Thyroid gland (tissue), 4 donors: ENCODE data around the gene SPECC1. TPM values are rescaled to one million over a fixed set of nuclear protein-coding genes. Genes with fewer than 3 reads are reported as not detected.
"Not testable (repeated sequence)": the region's sequence is repeated elsewhere in the genome, so short reads cannot be mapped to it uniquely, and the experiment has no call there.

ENCODE experiments used
- DNase-seq, 2 donors: peaks; one replicate each; pipeline ENCODE4 v3.0.0-alpha.2; 2019
- H3K27ac ChIP-seq, 3 donors: fragments of 200-600 bp; sonication (generic); 1 replicate in 2 of 3; 2 replicates in 1 of 3; pipeline ENCODE4 v1.5.1; 2016 to 2019; ENCODE audit warnings: mild to moderate bottlenecking in 1 of 3, moderate library complexity in 1 of 3
- H3K27me3 ChIP-seq: fragments of 200-600 bp; sonication (generic); one replicate; pipeline ENCODE4 v1.5.1; 2019
- H3K36me3 ChIP-seq, 2 donors: fragments of 200-600 bp; sonication (generic); one replicate each; pipeline ENCODE4 v1.5.1; 2016 to 2019
- H3K4me1 ChIP-seq, 2 donors: fragments of 200-600 bp; sonication (generic); one replicate each; pipeline ENCODE4 v1.5.1; 2017 to 2019
- H3K4me3 ChIP-seq, 3 donors: fragments of 200-600 bp; sonication (generic); replicated peaks in 1 of 3; 1 replicate in 2 of 3; 2 replicates in 1 of 3; pipeline ENCODE4 v1.5.1; 2016; ENCODE audit warnings: mild to moderate bottlenecking in 1 of 3
- H3K9me3 ChIP-seq: fragments of 200-600 bp; sonication (generic); one replicate; pipeline ENCODE4 v1.5.1; 2017
- WGBS, 2 donors: methylation state at CpG; one replicate each; pipeline ENCODE4 v1.1.5; 2017; 5-methylcytosine and 5-hydroxymethylcytosine counted together
- intact Hi-C: fragments of 100-400 bp; cut with DNase I; formaldehyde crosslinking; loops from one replicate; pipeline ENCODE4 v1.15.1; 2023
- small RNA-seq: library from RNA; depleted of rRNA; stranded (forward); fragments of <200 nt; gene quantifications from one replicate; pipeline ENCODE3, GENCODE V24; 2016
- total RNA-seq, 4 donors: library from RNA; depleted of rRNA; stranded (reverse); fragments of >200 nt; gene quantifications; one replicate each; pipeline ENCODE4 v1.2.3, GENCODE V29; 2016

SPECC1 gene
- total RNA-seq, 4 donors from 2014 or later = 19.8 to 41.5 (median 24.4) TPM

DNA sequence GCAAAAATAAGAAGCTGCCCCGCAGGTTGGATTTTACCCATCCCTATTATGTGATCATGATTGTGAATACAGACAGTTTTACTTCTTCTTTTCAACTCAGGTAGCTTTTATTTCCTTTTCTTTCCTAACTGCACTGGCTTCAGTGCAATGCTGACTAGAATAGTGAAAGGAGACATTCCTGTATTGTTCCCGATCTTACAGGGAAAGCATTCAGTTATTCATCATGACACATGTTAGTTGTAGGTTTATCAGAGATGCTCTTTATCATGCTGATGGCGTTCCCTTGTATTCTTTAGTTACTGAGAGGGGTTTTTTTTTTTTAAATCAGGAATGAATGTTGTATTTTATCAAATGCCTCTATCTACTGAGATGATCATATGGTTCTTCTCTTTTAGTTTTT, 343.4 kb downstream of the SPECC1 start:
- H3K27ac ChIP-seq, H3K4me3 ChIP-seq, intact Hi-C loops, DNase-seq, H3K36me3 ChIP-seq, H3K27me3 ChIP-seq, H3K4me1 ChIP-seq, H3K9me3 ChIP-seq: not testable (repeated sequence)
- 88 to 90% methylated on average over 3 of the region's 3 CpGs for WGBS, 2 donors

DNA sequence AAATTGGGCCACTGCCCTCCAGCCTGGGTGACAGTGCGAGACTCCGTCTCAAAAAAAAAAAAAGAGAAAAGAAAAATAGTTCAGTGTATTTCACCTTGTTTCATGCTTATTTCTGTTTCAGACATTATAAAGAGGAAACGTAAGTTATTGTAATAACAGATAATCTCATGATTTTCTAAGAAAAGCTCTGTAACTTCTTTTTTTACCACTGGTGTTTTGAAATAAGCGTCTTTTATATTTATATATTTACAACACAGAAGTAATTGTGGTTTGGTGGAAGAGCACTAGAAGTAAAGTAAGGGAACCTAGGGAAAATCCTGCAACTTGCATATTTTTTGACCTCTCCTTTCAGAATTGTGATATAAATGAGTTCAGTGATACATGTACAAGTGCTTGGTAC, 354.7 kb downstream of the SPECC1 start:
- intact Hi-C loops, DNase-seq: not testable (repeated sequence)

More for the DNA sequence above, 354.7 kb downstream of the SPECC1 start:
- H3K9me3 ChIP-seq, H3K27me3 ChIP-seq, H3K36me3 ChIP-seq, H3K4me3 ChIP-seq, H3K4me1 ChIP-seq, H3K27ac ChIP-seq: not testable (repeated sequence)
- 67 to 78% methylated on average over 4 of the region's 4 CpGs for WGBS, 2 donors

Small RNAs within 50 kb of the gene (small RNA-seq; reads per million reads assigned to genes)
- not detected for gene AC008088.1
- gene RNU6-1057P = not detected
- gene RNU6-258P = not detected
- gene RNU6-467P = not detected

Other genes starting within 250 kb of the SPECC1 start
- 10 to 100 TPM; 15.8 to 22.6 (median 16.8) TPM for gene ULK2, start 141.4 kb upstream of the SPECC1 start, total RNA-seq
- 10 to 100 TPM; 34.6 to 65.0 (median 42.0) TPM for gene AKAP10, start 31.5 kb upstream of the SPECC1 start, total RNA-seq